GM06990 (cell line): ENCODE measurements around the gene KLHL22.

Experiments
- DNase-seq: peaks from one replicate; pipeline ENCODE4 v3.0.0-alpha.2; 2011; ENCODE audit not compliant: insufficient read length; ENCODE audit errors: extremely low read depth
- H3K27me3 ChIP-seq: replicated peaks from 2 replicates; pipeline ENCODE4 v1.6.0; 2011; ENCODE audit warnings: low read length; ENCODE audit not compliant: control insufficient read depth, insufficient read depth
- H3K36me3 ChIP-seq: 2 replicates; pipeline ENCODE4 v1.5.1; 2011; ENCODE audit warnings: low read length; ENCODE audit not compliant: control insufficient read depth, insufficient read depth
- H3K4me3 ChIP-seq: replicated peaks from 2 replicates; pipeline ENCODE4 v1.5.1; 2011; ENCODE audit warnings: low read depth, mild to moderate bottlenecking, control low read depth, low read length
- CTCF ChIP-seq: IDR thresholded peaks from 2 replicates; pipeline ENCODE4 v1.5.1; 2011; ENCODE audit warnings: low read length, control low read depth, mild to moderate bottlenecking, inconsistent platforms; ENCODE audit not compliant: insufficient read depth, poor library complexity, severe bottlenecking

Gene KLHL22

GRCh38 chr22:20402960-20403778, 92.4 kb downstream of the KLHL22 start:
- peaks cover 2% of the 10 kb centered on the region for H3K36me3 ChIP-seq
- H3K27me3 ChIP-seq: no peaks in the 10 kb centered on the region
- no peak for DNase-seq
- no peak overlapping the region for H3K4me3 ChIP-seq
- no peak for TF ChIP-seq CTCF

GRCh38 chr22:20401376-20402014, 94.1 kb downstream of the KLHL22 start:
- DNase-seq: no peak
- peaks cover 2% of the 10 kb centered on the region for H3K36me3 ChIP-seq
- TF ChIP-seq CTCF: no peak
- no peak overlapping the region for H3K4me3 ChIP-seq
- no peaks in the 10 kb centered on the region for H3K27me3 ChIP-seq

- DNase-seq: no peak
- Histone ChIP-seq H3K4me3 (no peak overlapping the region), H3K27me3 (no peaks in the 10 kb centered on the region), H3K36me3 (no peaks in the 10 kb centered on the region; the same call in 1 of the 2 replicates)
- TF ChIP-seq CTCF: no peak
Observed at GRCh38 chr22:20400606-20401375, 94.8 kb downstream of the KLHL22 start.

- H3K4me3 ChIP-seq: no peak overlapping the region
- no peak for DNase-seq
- no peak for TF ChIP-seq CTCF
- no peaks in the 10 kb centered on the region; the same call in 1 of the 2 replicates for H3K36me3 ChIP-seq
- H3K27me3 ChIP-seq: no peaks in the 10 kb centered on the region
Observed at GRCh38 chr22:20399866-20400605, 95.6 kb downstream of the KLHL22 start.

- H3K27me3 ChIP-seq: no peaks in the 10 kb centered on the region
- H3K36me3 ChIP-seq: no peaks in the 10 kb centered on the region; the same call in 1 of the 2 replicates
- no peak for DNase-seq
- no peak for TF ChIP-seq CTCF
- H3K4me3 ChIP-seq: no peak overlapping the region
Observed at GRCh38 chr22:20398420-20398819, 97.2 kb downstream of the KLHL22 start.
